ENCODE data around the gene TEX2.

- TF ChIP-seq POLR2AphosphoS5 (IDR thresholded peaks at IDR 0.05; ENCODE audit: low read depth, low read length) (no peak), CTCF (IDR thresholded peaks at IDR 0.05) (no peak)
Measured at GRCh38 chr17:64253470-64253869, 9.6 kb downstream of the TEX2 start.

Data from Panc1 (cell line).